Gastroesophageal sphincter (tissue), 3 donors: ENCODE data around the gene PLXNA2.

Experiments used
- POLR2A ChIP-seq, 2 donors: fragments of 450-650 bp; IDR thresholded peaks; one replicate each; pipeline ENCODE4 v1.6.1; 2017; ENCODE audit warnings: antibody characterized with exemption in 2 of 2, mild to moderate bottlenecking in 2 of 2, moderate library complexity in 1 of 2
- POLR2AphosphoS5 ChIP-seq: sonication (generic); formaldehyde crosslinking; IDR thresholded peaks from one replicate; pipeline ENCODE4 v1.6.1; 2017; ENCODE audit warnings: antibody characterized with exemption
- TF ChIP-seq, protein P1 (sequence below), 4 experiments: fragments of 200-600 bp in 2 of 4; fragments of 450-650 bp in 2 of 4; sonication (generic) in 1 of 4; IDR thresholded peaks; one replicate each; pipeline ENCODE4 v1.5.1; 2017 to 2019; ENCODE audit warnings: antibody characterized with exemption in 4 of 4, mild to moderate bottlenecking in 2 of 4, moderate library complexity in 2 of 4

DNA sequence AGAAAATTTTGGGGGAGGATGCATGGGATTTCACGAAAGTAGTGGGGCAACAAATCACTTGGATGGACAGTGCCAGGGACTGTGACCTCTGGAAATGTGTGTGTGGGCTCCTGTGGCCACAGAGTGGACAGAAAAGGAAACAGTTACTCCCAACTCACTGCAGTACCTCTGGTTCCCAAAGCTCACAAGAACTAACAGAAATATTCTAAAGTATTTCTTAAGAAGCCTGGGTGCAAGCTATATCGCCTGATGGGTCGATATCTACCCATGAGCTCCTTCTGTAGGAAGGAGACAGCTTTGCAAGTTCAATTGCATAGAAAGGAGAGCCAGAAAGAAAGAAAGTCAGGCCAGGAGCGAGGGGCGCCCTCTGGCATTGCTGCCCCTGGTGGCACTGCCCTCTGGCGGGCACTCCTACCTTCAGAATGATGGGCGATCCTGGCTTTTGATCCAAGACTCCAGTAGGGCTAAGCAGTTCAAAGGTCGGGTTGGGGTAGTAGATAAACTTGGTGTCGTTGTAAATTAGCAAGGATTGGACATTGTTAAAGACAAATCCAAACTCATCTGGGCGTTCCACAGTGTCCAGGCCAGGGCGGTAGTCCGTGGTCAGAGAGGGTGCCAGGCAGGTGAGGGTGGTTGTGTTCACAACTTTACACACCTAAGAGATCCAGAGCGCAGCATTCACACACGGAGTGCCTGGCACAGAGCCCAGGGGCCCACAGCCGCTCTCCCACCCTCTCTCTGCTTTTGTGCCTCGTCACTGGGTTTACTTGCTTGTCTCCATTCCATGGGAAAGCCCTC lies 198.5 kb downstream of the PLXNA2 start:
- TF ChIP-seq POLR2A (IDR thresholded peaks at IDR 0.05) (no peak), POLR2AphosphoS5 (no peak)
- TF ChIP-seq, protein P1, sequence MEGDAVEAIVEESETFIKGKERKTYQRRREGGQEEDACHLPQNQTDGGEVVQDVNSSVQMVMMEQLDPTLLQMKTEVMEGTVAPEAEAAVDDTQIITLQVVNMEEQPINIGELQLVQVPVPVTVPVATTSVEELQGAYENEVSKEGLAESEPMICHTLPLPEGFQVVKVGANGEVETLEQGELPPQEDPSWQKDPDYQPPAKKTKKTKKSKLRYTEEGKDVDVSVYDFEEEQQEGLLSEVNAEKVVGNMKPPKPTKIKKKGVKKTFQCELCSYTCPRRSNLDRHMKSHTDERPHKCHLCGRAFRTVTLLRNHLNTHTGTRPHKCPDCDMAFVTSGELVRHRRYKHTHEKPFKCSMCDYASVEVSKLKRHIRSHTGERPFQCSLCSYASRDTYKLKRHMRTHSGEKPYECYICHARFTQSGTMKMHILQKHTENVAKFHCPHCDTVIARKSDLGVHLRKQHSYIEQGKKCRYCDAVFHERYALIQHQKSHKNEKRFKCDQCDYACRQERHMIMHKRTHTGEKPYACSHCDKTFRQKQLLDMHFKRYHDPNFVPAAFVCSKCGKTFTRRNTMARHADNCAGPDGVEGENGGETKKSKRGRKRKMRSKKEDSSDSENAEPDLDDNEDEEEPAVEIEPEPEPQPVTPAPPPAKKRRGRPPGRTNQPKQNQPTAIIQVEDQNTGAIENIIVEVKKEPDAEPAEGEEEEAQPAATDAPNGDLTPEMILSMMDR (IDR thresholded peaks at IDR 0.05) = no peak
